ENCODE measurements around the gene CEP350.

DNA sequence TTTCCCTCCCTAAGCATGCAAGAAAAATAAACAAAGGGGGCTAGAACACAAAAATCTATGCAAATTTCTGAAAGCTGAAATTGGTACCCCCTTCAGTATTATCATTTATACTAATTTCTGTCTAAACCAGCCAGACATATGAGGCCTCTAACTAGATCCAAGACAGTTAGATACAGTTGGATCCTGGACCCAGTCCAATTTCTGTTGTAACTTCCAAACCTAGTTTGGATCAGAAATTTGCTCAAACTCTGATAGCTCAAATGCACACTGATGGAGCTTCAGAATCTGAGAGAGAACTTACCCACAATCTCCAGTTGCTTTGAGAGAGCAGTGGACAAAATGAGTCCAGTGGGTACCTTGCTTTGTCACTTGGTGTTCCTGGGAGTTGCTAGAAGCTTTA is 11.9 kb downstream of the CEP350 start:
- TF ChIP-seq POLR2A (IDR thresholded peaks at IDR 0.05) (no peak), POLR2AphosphoS5 (IDR thresholded peaks at IDR 0.05) (no peak)
